ENCODE data around the gene EDA. TPM values are rescaled to one million over a fixed set of nuclear protein-coding genes. Genes with fewer than 3 reads are reported as not detected.

EDA gene
- total RNA-seq, 1 experiment from 2014 or later: 0.67 TPM

DNA sequence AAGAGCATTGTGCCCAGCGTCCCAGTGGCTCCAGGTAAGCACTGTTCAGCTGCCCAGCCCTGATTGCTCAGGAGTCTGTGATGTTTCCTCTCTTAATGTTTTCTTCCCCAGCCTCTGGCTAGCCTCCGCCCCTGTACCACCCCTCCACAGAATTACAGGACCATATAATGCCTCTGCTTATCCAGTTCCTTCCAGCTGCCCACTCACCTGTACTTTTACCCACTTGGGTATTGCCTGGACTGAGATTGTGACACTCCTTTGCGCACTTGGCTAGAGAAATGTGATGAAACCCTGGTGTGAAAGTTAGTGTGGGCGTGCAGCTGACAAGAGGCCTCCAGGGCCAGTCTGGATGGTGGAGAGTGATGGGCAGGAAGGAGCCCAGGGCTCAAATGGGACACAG lies 434.0 kb downstream of the EDA start, which contains the start of gene AWAT2:
AWAT2 (minus strand) TSS at position 14 of the 400 bp plus-strand sequence; CDS start at position 8, 6 bp downstream.
- no peak for DNase-seq (ENCODE audit: extremely low read depth, low read depth)

GRCh38 chrX:70052895-70053615 lies 437.1 kb downstream of the EDA start:
- no peak for DNase-seq (ENCODE audit: extremely low read depth, low read depth)

- no peak for DNase-seq (ENCODE audit: extremely low read depth, low read depth)
Measured at GRCh38 chrX:70054391-70054790, 438.5 kb downstream of the EDA start.

- no peak for DNase-seq (ENCODE audit: extremely low read depth, low read depth)
Measured at GRCh38 chrX:70062076-70062475, 446.2 kb downstream of the EDA start, which contains the start of gene OTUD6A. OTUD6A (plus strand) TSS chrX:70062457; CDS start chrX:70062525, 68 bp downstream.

DNA sequence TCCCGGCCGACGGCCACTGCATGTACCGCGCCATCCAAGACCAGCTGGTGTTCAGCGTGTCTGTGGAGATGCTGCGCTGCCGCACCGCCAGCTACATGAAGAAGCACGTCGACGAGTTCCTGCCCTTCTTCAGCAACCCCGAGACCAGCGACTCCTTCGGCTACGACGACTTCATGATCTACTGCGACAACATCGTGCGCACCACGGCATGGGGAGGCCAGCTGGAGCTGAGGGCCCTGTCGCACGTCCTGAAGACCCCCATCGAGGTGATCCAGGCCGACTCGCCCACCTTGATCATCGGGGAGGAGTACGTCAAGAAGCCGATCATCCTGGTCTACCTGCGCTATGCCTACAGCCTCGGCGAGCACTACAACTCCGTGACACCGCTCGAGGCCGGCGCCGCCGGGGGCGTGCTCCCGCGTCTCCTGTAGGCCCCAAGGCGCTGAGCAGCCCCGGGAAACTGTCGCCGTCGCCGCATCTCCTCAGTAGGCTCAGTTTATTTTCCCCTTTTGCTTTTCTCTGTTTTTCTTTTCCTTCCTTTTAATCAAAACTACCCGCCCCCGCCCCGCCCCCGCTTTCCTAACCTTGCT lies 447.1 kb downstream of the EDA start:
- no peak for DNase-seq (ENCODE audit: extremely low read depth, low read depth)

DNA sequence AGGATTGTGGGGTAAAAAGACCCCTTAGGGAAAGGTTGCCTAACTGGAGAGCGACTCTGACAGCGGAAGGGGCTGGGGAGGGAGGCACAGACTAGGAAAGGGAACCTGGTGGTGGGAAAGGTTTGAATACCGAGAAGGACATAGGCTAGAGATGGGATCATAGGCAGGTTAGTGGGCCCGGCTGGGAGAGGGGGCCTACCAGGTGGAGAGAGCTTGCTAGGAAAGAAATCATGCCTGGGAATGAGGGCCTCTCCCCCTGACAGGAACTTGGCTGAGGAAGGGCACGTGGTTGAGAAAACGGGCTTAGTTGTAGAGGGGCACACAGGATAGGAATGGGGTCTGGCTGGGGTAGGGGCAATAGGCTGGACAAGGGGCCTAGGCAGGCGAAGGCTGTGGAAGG lies 450.7 kb downstream of the EDA start:
- DNase-seq (ENCODE audit: extremely low read depth, low read depth): no peak

DNA sequence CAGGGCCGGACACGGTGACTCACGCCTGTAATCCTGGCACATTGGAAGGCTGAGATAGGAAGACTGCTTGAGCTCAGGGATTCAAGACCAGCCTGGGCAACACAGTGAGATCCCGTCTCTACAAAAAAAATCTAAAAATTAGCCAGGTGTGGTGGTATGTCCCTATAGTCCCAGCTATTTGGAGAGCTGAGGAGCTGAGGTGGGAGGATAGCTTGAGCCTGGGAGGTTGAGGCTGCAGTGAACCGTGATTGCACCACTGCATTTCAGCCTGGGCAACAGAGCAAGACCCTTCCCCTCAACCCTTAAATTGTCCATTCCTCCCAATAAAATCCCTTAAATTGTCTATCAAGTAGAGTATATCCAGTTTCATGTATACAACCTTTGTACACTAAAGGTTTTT lies 463.4 kb downstream of the EDA start:
- no peak for DNase-seq (ENCODE audit: extremely low read depth, low read depth)

- no peak for DNase-seq (ENCODE audit: extremely low read depth, low read depth)
Measured at GRCh38 chrX:70079870-70080269, 464.0 kb downstream of the EDA start.

GRCh38 chrX:70082723-70083122 lies 466.8 kb downstream of the EDA start:
- DNase-seq (ENCODE audit: extremely low read depth, low read depth): no peak

GRCh38 chrX:70084592-70085240 lies 468.8 kb downstream of the EDA start:
- no peak for DNase-seq (ENCODE audit: extremely low read depth, low read depth)

DNA sequence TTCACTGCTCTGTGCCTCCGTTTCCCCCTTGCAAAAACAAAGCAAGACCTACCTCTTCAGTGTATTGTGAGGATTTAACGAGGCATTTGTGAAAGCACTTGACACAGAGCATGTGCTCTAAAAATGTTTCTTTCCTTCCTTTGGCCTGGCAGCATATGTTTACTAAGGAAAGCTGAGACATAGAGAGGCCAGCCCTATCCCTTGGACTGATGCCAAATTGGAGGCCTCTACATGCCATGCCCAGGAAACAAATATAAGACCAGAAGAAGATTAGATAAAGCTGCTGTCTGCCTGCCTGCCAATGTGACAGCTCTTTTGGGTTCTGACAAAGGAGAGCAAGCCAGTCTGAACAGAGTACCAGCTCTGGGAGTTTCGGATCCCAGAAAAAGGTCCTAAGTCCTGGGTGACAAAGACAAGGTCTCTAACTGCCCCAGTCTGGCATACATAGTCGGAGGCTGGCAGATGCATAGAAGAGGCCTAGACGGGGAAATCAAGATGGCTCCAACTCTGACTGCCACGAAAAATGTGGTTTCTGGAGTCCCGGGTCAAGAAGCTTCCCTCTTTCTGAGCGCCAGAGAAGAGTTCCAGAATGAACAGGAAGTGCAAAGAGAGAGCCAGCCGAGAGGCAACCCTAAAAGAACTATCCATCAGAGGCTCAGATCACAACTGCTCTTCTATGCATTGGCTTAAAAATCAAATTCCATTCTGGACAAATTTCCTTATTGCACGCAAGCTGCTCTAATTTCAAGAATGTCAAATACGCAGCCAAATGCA lies 472.1 kb downstream of the EDA start:
- no peak for DNase-seq (ENCODE audit: extremely low read depth, low read depth)

DNA sequence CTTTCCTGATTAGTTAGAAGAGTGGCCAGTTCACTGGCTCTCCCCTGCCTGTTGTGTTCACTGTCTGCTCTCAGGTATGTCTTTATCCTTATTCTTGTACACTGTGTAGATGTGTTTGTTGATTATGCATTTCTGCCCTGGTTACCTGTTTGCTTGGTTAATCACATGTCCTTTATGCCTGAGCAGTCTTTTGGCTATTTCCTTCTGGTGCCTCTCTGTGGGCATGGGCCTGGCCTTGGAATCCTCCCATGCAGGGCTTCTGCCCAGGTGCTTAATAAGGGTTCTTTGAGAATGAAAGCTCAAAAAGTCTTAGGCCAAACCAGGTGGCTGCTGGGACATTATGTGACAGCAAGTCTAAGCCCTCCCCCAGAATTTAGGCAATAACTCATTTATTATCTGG lies 472.8 kb downstream of the EDA start:
- no peak for DNase-seq (ENCODE audit: extremely low read depth, low read depth)

Small RNA genes lying within 50 kb of the gene (small RNA-seq; reads per million reads assigned to genes)
- gene MIR676 (0.06 to 0.65 reads per million in 2 experiments), gene RF00012 (0 to 0.12 reads per million in 2 experiments)

Other genes with a start within 250 kb of the EDA start
- gene NALF2, start 111.8 kb upstream of the EDA start, total RNA-seq (2014; rRNA removed; shearing (Covaris generic)): 3.3 and 3.6 TPM in 2 replicates